GM12878 (cell line): ENCODE measurements around the gene RNF44. TPM values are rescaled to one million over a fixed set of nuclear protein-coding genes. Genes with fewer than 3 reads are reported as not detected.

Experiments used
- ATAC-seq: fragments of 200-7000 bp; cut with Tn5 transposase; 3 replicates; pipeline ENCODE4 v1.9.1; 2020; ENCODE audit warnings: mild to moderate bottlenecking, moderate library complexity
- BruUV-seq: library from RNA; stranded (reverse); fragments of 400-500 nt; replicated peaks from 2 replicates; lab custom pipeline; 2021; lab: Mats Ljungman, UMichigan
- CTCF ChIA-PET: fragments of 300-600 bp; sonication (Branson Sonifier 250); formaldehyde crosslinking; extraction: SDS; loops from one replicate; lab custom pipeline; 2021; ENCODE audit warnings: inconsistent platforms; lab: Yijun Ruan, JAX
- POLR2A ChIA-PET: fragments of 350-600 bp; formaldehyde crosslinking; extraction: SDS; loops from one replicate; lab custom pipeline; 2021; ENCODE audit warnings: inconsistent platforms; lab: Charles Lee
- RAD21 ChIA-PET: fragments of 300-600 bp; sonication (Branson Sonifier 250); formaldehyde crosslinking; loops from one replicate; lab custom pipeline; 2023; ENCODE audit warnings: antibody characterized with exemption; ENCODE audit not compliant: unreplicated experiment; lab: Charles Lee
- SMC1A ChIA-PET: fragments of 300-600 bp; sonication (Branson Sonifier 250); formaldehyde crosslinking; loops from one replicate; lab custom pipeline; 2023; ENCODE audit not compliant: unreplicated experiment, uncharacterized antibody; lab: Charles Lee
- DNase-seq: peaks from one replicate; pipeline ENCODE4 v3.0.0-alpha.2; 2011; ENCODE audit warnings: low read depth, low spot score
- FAIRE-seq: peaks from 3 replicates; lab custom pipeline; 2011; peaks lifted over from hg19 to GRCh38; lab: Jason Lieb, UNC
- H2AFZ ChIP-seq: 2 replicates; pipeline ENCODE4 v1.6.0; 2011; ENCODE audit warnings: low read depth, low read length, control low read depth; ENCODE audit not compliant: control insufficient read depth
- H3K27ac ChIP-seq: 2 replicates; pipeline ENCODE4 v1.5.1; 2011; ENCODE audit warnings: control low read depth; ENCODE audit not compliant: control insufficient read depth, insufficient read depth
- H3K27me3 ChIP-seq, 2 experiments: replicated peaks in 1 of 2; 2 replicates each; pipeline versions ENCODE4 v1.6.0 to v1.6.1; 2011; ENCODE audit warnings: low read length in 1 of 2; ENCODE audit not compliant: control insufficient read depth in 2 of 2, insufficient read depth in 2 of 2
- H3K36me3 ChIP-seq, 2 experiments: 2 replicates each; pipeline ENCODE4 v1.5.1; 2011; ENCODE audit warnings: low read length in 1 of 2; ENCODE audit not compliant: control insufficient read depth in 2 of 2, insufficient read depth in 2 of 2
- H3K4me1 ChIP-seq: 2 replicates; pipeline ENCODE4 v1.6.1; 2011; ENCODE audit warnings: mild to moderate bottlenecking, low read length, moderate library complexity, mixed read lengths; ENCODE audit not compliant: control insufficient read depth, insufficient read depth
- H3K4me2 ChIP-seq: 2 replicates; pipeline ENCODE4 v1.6.0; 2011; ENCODE audit warnings: control low read depth; ENCODE audit not compliant: control insufficient read depth, insufficient read depth
- H3K4me3 ChIP-seq: fragments of 200-600 bp; sonication (generic); 2 replicates; pipeline ENCODE4 v1.5.1; 2016
- H3K79me2 ChIP-seq: 2 replicates; pipeline ENCODE4 v1.6.0; 2011; ENCODE audit warnings: low read length; ENCODE audit not compliant: control insufficient read depth, insufficient read depth
- H3K9ac ChIP-seq: 2 replicates; pipeline ENCODE4 v1.8.0; 2011; ENCODE audit warnings: low read length, control low read depth, mixed read lengths; ENCODE audit not compliant: control insufficient read depth, insufficient read depth
- H3K9me3 ChIP-seq: replicated peaks from 3 replicates; pipeline ENCODE4 v1.5.1; 2011; ENCODE audit warnings: mild to moderate bottlenecking, low read length; ENCODE audit not compliant: control insufficient read depth, insufficient read depth
- H4K20me1 ChIP-seq: 2 replicates; pipeline ENCODE4 v1.6.0; 2011; ENCODE audit not compliant: control insufficient read depth, insufficient read depth
- CREM ChIP-seq: IDR thresholded peaks from 2 replicates; pipeline ENCODE4 v1.6.1; 2014; ENCODE audit warnings: antibody characterized with exemption, low read depth
- EED ChIP-seq: sonication (generic); IDR thresholded peaks from 2 replicates; pipeline ENCODE4 v1.6.1; 2016; ENCODE audit warnings: antibody characterized with exemption, low read depth
- IKZF2 ChIP-seq, 2 experiments: fragments of 450-650 bp; IDR thresholded peaks; 2 replicates each; pipeline ENCODE4 v1.6.1; 2017; ENCODE audit warnings: mild to moderate bottlenecking in 2 of 2, moderate library complexity in 2 of 2
- MAX ChIP-seq: IDR thresholded peaks from 2 replicates; pipeline ENCODE4 v1.6.1; 2012; ENCODE audit warnings: low read depth, low read length, improper control_type of control experiment
- MEF2A ChIP-seq: IDR thresholded peaks from 2 replicates; pipeline ENCODE4 v1.6.1; 2011; ENCODE audit warnings: low read depth, mild to moderate bottlenecking, low read length, moderate library complexity; ENCODE audit not compliant: insufficient read depth
- PML ChIP-seq: IDR thresholded peaks from 2 replicates; pipeline ENCODE4 v1.6.1; 2012; ENCODE audit warnings: low read length, inconsistent platforms
- POLR2AphosphoS2 ChIP-seq: IDR thresholded peaks from 2 replicates; pipeline ENCODE4 v1.6.1; 2011; ENCODE audit warnings: low read depth, mild to moderate bottlenecking, low read length, improper control_type of control experiment, moderate library complexity
- RAD21 ChIP-seq: IDR thresholded peaks from 2 replicates; pipeline ENCODE4 v1.6.1; 2011; ENCODE audit warnings: mild to moderate bottlenecking, low read depth, low read length, moderate library complexity; ENCODE audit not compliant: insufficient read depth
- SREBF1 ChIP-seq: IDR thresholded peaks from 2 replicates; pipeline ENCODE4 v1.6.1; 2012; ENCODE audit warnings: mild to moderate bottlenecking, low read length
- SRF ChIP-seq, 2 experiments: IDR thresholded peaks; 2 replicates each; pipeline ENCODE4 v1.6.1; 2011; ENCODE audit warnings: low read depth in 2 of 2, low read length in 2 of 2, mild to moderate bottlenecking in 1 of 2, moderate library complexity in 1 of 2
- SUPT20H ChIP-seq: IDR thresholded peaks from 2 replicates; pipeline ENCODE4 v1.6.1; 2011; ENCODE audit warnings: low read depth, mild to moderate bottlenecking, low read length, moderate library complexity, borderline replicate concordance; ENCODE audit not compliant: control insufficient read depth
- WGBS: methylation state at CpG from one replicate; pipeline ENCODE4 v1.1.6; 2016; ENCODE audit warnings: low lambda C conversion rate; ENCODE audit not compliant: insufficient replicate concordance, insufficient coverage; ENCODE audit errors: missing lambda C conversion rate; 5-methylcytosine and 5-hydroxymethylcytosine counted together
- in situ Hi-C: fragments of 300-500 bp; cut with MboI; formaldehyde crosslinking; loops from 9 replicates; pipeline ENCODE4 v1.14.3; 2018; ENCODE audit warnings: mixed read lengths
- intact Hi-C: fragments of 100-400 bp; cut with micrococcal nuclease; formaldehyde crosslinking; loops from one replicate; pipeline ENCODE4 v1.14.2; 2022; ENCODE audit not compliant: unreplicated experiment
- polyA plus RNA-seq, 11 experiments: library from polyadenylated mRNA; depleted of rRNA in 4 of 11; unstranded in 6 of 11; stranded (reverse) in 5 of 11; fragments of >200 nt; fragmentation: Nextera tagmentation in 4 of 11; fragmentation: Illumina TruSeq in 1 of 11; extraction: Ambion mirVana in 4 of 11; extraction: Trizol in 1 of 11; gene quantifications; 1 replicate in 1 of 11; 2 replicates in 10 of 11; pipeline versions ENCODE4 v1.2.1 to v1.2.3, GENCODE V29; 2011 to 2016; ENCODE audit warnings: inconsistent platforms in 2 of 11, missing spikeins in 2 of 11, low read depth in 1 of 11
- total RNA-seq, 4 experiments: library from RNA; depleted of rRNA in 3 of 4; stranded (reverse); fragments of >200 nt in 3 of 4; fragmentation: Illumina TruSeq in 1 of 4; extraction: Trizol in 1 of 4; gene quantifications; 2 replicates each; pipeline versions ENCODE4 v1.2.1 to v1.2.3, GENCODE V29; 2013 to 2021

RNF44 gene
- total and polyA plus RNA-seq, 10 of the 15 experiments (the other 5 are each of a cell fraction or from before 2014, with no cell fraction given) = 1.7 to 51.9 (median 7.9) TPM

- Histone ChIP-seq H3K9ac (no peak overlapping the region), H3K4me1 (0 out of 2 replicates have a peak, but pooled peaks cover 6% of the 10 kb centered on the region), H3K27ac (no peak overlapping the region), H3K36me3 (no peaks in the 10 kb centered on the region), H3K27me3 (peaks cover 0 to 2% of the 10 kb centered on the region in 2 experiments; a peak in 2 of 4 replicates), H4K20me1 (no peaks in the 10 kb centered on the region), H3K79me2 (no peaks in the 10 kb centered on the region), H3K4me2 (no peak overlapping the region), H3K4me3 (no peak overlapping the region), H2AFZ (no peak overlapping the region)
- BruUV-seq = no TSS peak
- intact Hi-C loops (no loop called here), in situ Hi-C loops (no loop called here)
- POLR2A ChIA-PET = no interaction called here
- 59% methylated on average over 16 of the region's 18 CpGs for WGBS
- DNase-seq (no peak), FAIRE-seq (no peak)
- RAD21 ChIA-PET = no interaction called here
- CTCF ChIA-PET = no interaction called here
- no peak for TF ChIP-seq IKZF2 (IDR thresholded peaks at IDR 0.05)
- TF ChIP-seq SUPT20H = no peak
- TF ChIP-seq, all 136 proteins: peak for 0
- no peaks in the 10 kb centered on the region for H3K9me3 ChIP-seq
- SMC1A ChIA-PET = no interaction called here
- no peak for ATAC-seq
Observed at GRCh38 chr5:176553260-176554085, 16.3 kb upstream of the RNF44 start.

GRCh38 chr5:176552332-176552869, 15.2 kb upstream of the RNF44 start:
- no peak for DNase-seq
- TF ChIP-seq SREBF1 (no peak), RAD21 (no peak), CREM (no peak), PML (no peak), SRF (IDR thresholded peaks at IDR 0.05; ENCODE audit: low read depth in 2 of 2, low read length in 2 of 2) (no peak), MEF2A (no peak), EED (no peak), MAX (no peak), POLR2AphosphoS2 (no peak)
- TF ChIP-seq, all 136 proteins: peak for 0
- Histone ChIP-seq H4K20me1 (no peaks in the 10 kb centered on the region), H3K27me3 (peaks cover 0 to 2% of the 10 kb centered on the region in 2 experiments; a peak in 2 of 4 replicates), H3K4me1 (0 out of 2 replicates have a peak, but pooled peaks cover 6% of the 10 kb centered on the region), H3K79me2 (no peaks in the 10 kb centered on the region), H3K9me3 (no peaks in the 10 kb centered on the region), H3K36me3 (no peaks in the 10 kb centered on the region), H3K27ac (no peak overlapping the region), H3K4me3 (no peak overlapping the region), H3K4me2 (no peak overlapping the region), H3K9ac (no peak overlapping the region), H2AFZ (no peak overlapping the region)
- ChIA-PET POLR2A (interaction anchor here (0.7 kb wide), 1 partner anchor 757 kb away, joined by 5 read pairs; no protein-coding TSS in a partner anchor), SMC1A (no interaction called here), RAD21 (no interaction called here), CTCF (no interaction called here)
- no peak for ATAC-seq
- FAIRE-seq = no peak
- WGBS = 43% methylated on average over 11 of the region's 11 CpGs
- intact Hi-C loops (no loop called here), in situ Hi-C loops (no loop called here)
- BruUV-seq = no TSS peak
